Body of pancreas (tissue), 4 donors: Measurements from ENCODE around the gene CSNK1G1. TPM values are rescaled to one million over a fixed set of nuclear protein-coding genes. Genes with fewer than 3 reads are reported as not detected.

Experiments used
- ATAC-seq: fragments of 150-250 bp; one replicate; pipeline ENCODE4 v1.9.1; 2016
- DNase-seq, 4 donors: peaks; one replicate each; pipeline ENCODE4 v3.0.0-alpha.2; 2019
- H3K27ac ChIP-seq, 4 donors: fragments of 200-600 bp; sonication (generic); 1 replicate in 3 of 4; 2 replicates in 1 of 4; pipeline versions ENCODE4 v1.5.1 to v1.6.1; 2016 to 2019; ENCODE audit warnings: mild to moderate bottlenecking in 1 of 4, mixed read lengths in 1 of 4, moderate library complexity in 1 of 4
- H3K27me3 ChIP-seq, 2 donors: fragments of 200-600 bp; sonication (generic); one replicate each; pipeline ENCODE4 v1.6.0; 2016; ENCODE audit warnings: mild to moderate bottlenecking in 1 of 2
- H3K36me3 ChIP-seq, 2 donors: fragments of 200-600 bp; sonication (generic); replicated peaks in 1 of 2; 2 replicates each; pipeline ENCODE4 v1.5.1; 2016; ENCODE audit warnings: low read depth in 2 of 2; ENCODE audit not compliant: insufficient read depth in 1 of 2
- H3K4me1 ChIP-seq: fragments of 200-600 bp; sonication (generic); one replicate; pipeline ENCODE4 v1.6.0; 2016
- H3K4me3 ChIP-seq, 2 donors: fragments of 200-600 bp; sonication (generic); 1 replicate in 1 of 2; 2 replicates in 1 of 2; pipeline ENCODE4 v1.5.1; 2016 to 2019
- H3K9me3 ChIP-seq, 3 donors: fragments of 200-600 bp; sonication (generic); 1 replicate in 2 of 3; 2 replicates in 1 of 3; pipeline ENCODE4 v1.5.1; 2016
- POLR2A ChIP-seq, 3 donors: fragments of 450-650 bp; IDR thresholded peaks; one replicate each; pipeline ENCODE4 v1.6.1; 2016; ENCODE audit warnings: antibody characterized with exemption in 3 of 3, mild to moderate bottlenecking in 2 of 3
- WGBS, 2 donors: methylation state at CpG; one replicate each; pipeline ENCODE4 v1.1.5; 2017; 5-methylcytosine and 5-hydroxymethylcytosine counted together
- intact Hi-C: fragments of 100-400 bp; cut with DNase I; formaldehyde crosslinking; loops from one replicate; pipeline ENCODE4 v1.15.1; 2023
- total RNA-seq, 2 donors: library from RNA; depleted of rRNA; stranded (reverse); fragments of >200 nt; gene quantifications; one replicate each; pipeline ENCODE4 v1.1.0, GENCODE V29; 2016
- TF ChIP-seq, protein P1 (sequence below), 7 experiments: fragments of 450-650 bp in 4 of 7; fragments of 200-600 bp in 3 of 7; sonication (generic) in 3 of 7; IDR thresholded peaks; one replicate each; pipeline ENCODE4 v1.5.1; 2016 to 2019; ENCODE audit warnings: antibody characterized with exemption in 7 of 7

Gene CSNK1G1
- total RNA-seq, 2 donors from 2014 or later, result 6.7 to 13.8 TPM

DNA sequence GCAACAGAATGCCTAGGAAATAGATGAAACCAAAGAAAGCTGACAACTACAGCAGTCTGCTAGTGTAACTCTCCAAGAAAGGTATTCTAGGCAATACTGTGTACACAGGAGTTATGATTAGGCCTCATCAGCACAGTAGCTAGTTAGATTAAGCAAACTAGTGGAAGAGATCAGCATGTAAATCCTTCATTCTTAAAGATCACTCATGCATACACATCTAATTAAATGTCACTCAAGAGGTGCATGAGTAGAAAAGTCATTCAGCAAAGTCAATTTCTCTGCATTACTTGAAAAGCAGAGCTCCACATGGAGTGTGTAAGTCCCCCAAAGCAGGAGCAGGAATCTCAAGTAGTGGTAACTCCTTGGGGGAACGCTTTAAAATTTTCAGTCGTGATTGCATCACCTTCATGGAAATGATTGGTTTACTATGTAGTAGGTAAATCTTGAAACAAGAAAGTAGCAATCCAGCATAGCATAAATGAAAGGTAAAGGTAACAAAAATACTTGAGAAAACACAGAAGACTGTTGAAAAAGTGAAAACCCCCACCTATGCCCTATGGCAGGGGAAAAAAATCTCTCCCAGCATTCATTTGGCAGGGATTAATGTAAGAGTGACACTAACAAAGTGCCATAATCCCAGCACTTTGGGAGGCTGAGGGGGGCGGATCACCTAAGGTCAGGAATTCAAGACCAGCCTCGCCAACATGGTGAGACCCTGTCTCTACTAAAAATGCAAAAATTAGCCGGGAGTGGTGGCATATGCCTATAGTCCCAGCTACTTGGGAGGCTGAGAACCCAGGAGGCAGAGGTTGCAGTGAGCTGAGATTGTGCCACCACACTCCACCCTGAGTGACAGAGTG, 163.8 kb downstream of the CSNK1G1 start:
- ATAC-seq (no peak), DNase-seq (no peak)
- WGBS, 2 donors, result 93 to 94% methylated on average over 5 of the region's 5 CpGs
- Histone ChIP-seq H3K27me3 (no peaks in the 10 kb centered on the region), H3K27ac (no peak overlapping the region), H3K4me3 (no peak overlapping the region), H3K4me1 (no peaks in the 10 kb centered on the region), H3K36me3 (no peaks in the 10 kb centered on the region), H3K9me3 (no peaks in the 10 kb centered on the region)
- no peak for TF ChIP-seq POLR2A (IDR thresholded peaks at IDR 0.05)
- TF ChIP-seq, protein P1, sequence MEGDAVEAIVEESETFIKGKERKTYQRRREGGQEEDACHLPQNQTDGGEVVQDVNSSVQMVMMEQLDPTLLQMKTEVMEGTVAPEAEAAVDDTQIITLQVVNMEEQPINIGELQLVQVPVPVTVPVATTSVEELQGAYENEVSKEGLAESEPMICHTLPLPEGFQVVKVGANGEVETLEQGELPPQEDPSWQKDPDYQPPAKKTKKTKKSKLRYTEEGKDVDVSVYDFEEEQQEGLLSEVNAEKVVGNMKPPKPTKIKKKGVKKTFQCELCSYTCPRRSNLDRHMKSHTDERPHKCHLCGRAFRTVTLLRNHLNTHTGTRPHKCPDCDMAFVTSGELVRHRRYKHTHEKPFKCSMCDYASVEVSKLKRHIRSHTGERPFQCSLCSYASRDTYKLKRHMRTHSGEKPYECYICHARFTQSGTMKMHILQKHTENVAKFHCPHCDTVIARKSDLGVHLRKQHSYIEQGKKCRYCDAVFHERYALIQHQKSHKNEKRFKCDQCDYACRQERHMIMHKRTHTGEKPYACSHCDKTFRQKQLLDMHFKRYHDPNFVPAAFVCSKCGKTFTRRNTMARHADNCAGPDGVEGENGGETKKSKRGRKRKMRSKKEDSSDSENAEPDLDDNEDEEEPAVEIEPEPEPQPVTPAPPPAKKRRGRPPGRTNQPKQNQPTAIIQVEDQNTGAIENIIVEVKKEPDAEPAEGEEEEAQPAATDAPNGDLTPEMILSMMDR (IDR thresholded peaks at IDR 0.05), result no peak
- intact Hi-C loops, result no loop called here

DNA sequence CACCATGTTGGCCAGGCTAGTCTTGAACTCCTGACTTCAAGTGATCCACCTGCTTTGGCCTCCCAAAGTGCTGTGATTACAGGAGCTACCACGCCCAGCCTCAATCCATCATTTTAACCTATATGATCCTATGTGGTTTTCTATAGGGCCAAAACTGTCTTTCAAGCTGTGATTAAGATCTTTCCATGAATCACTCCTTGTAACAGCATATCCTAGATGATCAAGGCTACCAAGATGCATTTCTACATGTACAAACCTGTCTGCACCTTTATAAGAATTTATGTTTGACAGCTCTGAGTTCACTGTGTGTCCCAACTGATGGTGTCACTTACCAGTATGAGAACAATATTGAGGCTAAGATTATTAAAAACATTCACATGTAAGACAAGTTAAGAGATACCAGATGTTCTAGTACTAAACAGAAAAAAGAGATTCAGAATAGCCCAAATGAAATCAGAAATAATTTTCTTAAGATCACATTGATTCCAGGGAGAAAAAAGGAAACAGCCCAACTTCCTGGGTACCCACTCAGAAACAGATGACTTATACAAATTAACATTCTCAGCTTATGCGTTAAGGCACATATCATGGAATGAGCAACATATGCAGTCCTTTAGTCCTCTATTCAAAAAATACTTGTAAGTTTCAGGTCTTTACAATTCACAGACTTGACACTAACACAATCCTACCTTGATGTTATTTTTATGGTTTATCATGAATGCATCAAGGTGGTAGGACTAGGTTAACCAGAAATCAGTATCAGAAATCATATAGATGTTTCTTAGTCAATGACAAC, 168.4 kb downstream of the CSNK1G1 start:
- H3K27ac ChIP-seq, result no peak overlapping the region
- H3K36me3 ChIP-seq, result no peaks in the 10 kb centered on the region
- H3K4me1 ChIP-seq, result no peaks in the 10 kb centered on the region
- no peaks in the 10 kb centered on the region for H3K9me3 ChIP-seq
- no peak for TF ChIP-seq POLR2A (IDR thresholded peaks at IDR 0.05)
- TF ChIP-seq, protein P1 (IDR thresholded peaks at IDR 0.05), result no peak
- 94 to 100% methylated on average over 2 of the region's 2 CpGs for WGBS, 2 donors
- DNase-seq (no peak), ATAC-seq (no peak)
- H3K4me3 ChIP-seq, result no peak overlapping the region
- no peaks in the 10 kb centered on the region for H3K27me3 ChIP-seq
- intact Hi-C loops, result no loop called here

DNA sequence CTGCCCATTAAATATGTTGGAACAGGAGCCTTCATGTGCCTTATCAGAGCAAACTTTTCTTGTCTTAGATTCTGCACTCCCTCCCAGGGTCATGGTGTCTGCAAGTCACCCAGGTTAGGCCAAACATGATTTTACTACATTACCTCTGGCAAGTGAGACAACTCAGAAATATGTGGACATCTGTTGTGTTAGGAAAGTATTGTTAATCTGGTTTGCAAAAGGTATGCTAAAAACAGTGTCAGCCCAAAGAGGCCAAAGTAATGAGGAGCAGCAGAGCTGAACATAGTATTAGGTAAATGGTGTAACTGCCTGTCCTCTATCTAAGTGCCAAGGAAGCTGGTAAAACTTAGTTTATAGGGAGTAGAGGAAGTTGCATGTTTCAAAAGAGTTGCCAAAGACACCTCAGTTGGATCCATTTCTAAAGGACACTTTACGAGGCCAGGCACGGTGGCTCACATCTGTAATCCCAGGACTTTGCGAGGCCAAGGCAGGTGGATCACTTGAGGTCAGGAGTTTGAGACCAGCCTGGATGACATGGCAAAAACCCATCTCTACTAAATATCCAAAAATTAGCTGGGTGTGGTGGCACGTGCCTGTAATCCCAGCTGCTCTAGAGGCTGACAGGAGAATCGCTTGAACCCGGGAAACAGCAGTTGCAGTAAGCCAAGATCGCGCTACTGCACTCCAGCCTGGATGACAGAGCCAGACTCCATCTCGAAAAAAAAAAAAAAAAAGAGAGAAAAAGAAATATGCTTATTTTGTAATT, 170.6 kb downstream of the CSNK1G1 start:
- no peaks in the 10 kb centered on the region for H3K36me3 ChIP-seq
- intact Hi-C loops, result no loop called here

DNA sequence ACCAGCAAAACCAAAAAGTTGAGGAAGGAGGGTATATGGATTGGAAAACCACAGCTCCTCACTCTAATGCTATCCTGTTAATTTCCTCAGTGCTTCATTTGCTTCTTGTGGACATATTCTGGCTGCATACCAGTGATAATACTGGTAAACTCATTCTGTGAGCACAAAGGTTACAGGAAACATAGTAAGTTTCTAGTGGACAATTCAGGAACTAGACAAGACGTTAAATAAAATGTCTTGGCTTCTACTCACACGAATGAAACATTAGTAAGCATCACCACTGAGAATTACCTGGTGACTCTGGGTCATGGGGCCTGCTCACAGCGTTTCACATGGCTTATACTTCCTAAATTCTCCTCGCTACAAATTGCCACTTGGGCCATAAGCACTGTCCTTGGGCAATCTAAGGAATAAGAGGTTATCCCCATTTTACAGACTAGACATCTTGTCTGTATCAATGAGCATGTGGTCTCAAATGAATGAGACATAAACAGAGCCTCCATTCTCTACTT, 173.1 kb downstream of the CSNK1G1 start:
- Histone ChIP-seq H3K4me3 (no peak overlapping the region), H3K27ac (no peak overlapping the region), H3K9me3 (no peaks in the 10 kb centered on the region), H3K27me3 (no peaks in the 10 kb centered on the region), H3K4me1 (peaks cover 4% of the 10 kb centered on the region), H3K36me3 (no peaks in the 10 kb centered on the region)
- ATAC-seq (no peak), DNase-seq (no peak)
- 80 to 83% methylated on average over 4 of the region's 4 CpGs for WGBS, 2 donors
- TF ChIP-seq, protein P1 (IDR thresholded peaks at IDR 0.05), result no peak
- no peak for TF ChIP-seq POLR2A (IDR thresholded peaks at IDR 0.05)
- intact Hi-C loops, result no loop called here

More for the DNA sequence above, 170.6 kb downstream of the CSNK1G1 start:
- Histone ChIP-seq H3K27ac (no peak overlapping the region), H3K4me1 (no peaks in the 10 kb centered on the region), H3K9me3 (no peaks in the 10 kb centered on the region), H3K4me3 (no peak overlapping the region), H3K27me3 (no peaks in the 10 kb centered on the region)
- TF ChIP-seq, protein P1 (IDR thresholded peaks at IDR 0.05), result no peak
- no peak for TF ChIP-seq POLR2A (IDR thresholded peaks at IDR 0.05)
- 90 to 94% methylated on average over 9 of the region's 9 CpGs for WGBS, 2 donors
- ATAC-seq (no peak), DNase-seq (no peak)
